Naive thymus-derived CD4-positive, alpha-beta T cell (primary cell): ENCODE results near the gene SLC19A1. TPM values are rescaled to one million over a fixed set of nuclear protein-coding genes. Genes with fewer than 3 reads are reported as not detected.

Experiments used
- ATAC-seq: fragments of 150-1000 bp; cut with Tn5 transposase; 2 replicates; pipeline ENCODE4 v1.10.0; 2021; ENCODE audit warnings: mild to moderate bottlenecking, moderate library complexity
- CTCF ChIA-PET: fragments of 350-600 bp; sonication (Branson Sonifier 250); formaldehyde crosslinking; loops from one replicate; lab custom pipeline; 2021; ENCODE audit warnings: antibody characterized with exemption; lab: Charles Lee
- POLR2A ChIA-PET: fragments of 350-600 bp; sonication (Branson Sonifier 250); formaldehyde crosslinking; loops from one replicate; lab custom pipeline; 2021; ENCODE audit warnings: antibody characterized with exemption, inconsistent platforms; lab: Charles Lee
- DNase-seq, 9 donors: peaks; one replicate each; pipeline versions ENCODE4 v3.0.0 to v3.0.0-alpha.2; 2020 to 2022; ENCODE audit warnings: mixed read lengths in 1 of 9
- H3K27ac ChIP-seq: one replicate; pipeline ENCODE4 v1.7.0; 2013; ENCODE audit warnings: mild to moderate bottlenecking, low read depth, low read length, moderate library complexity
- H3K27me3 ChIP-seq, 2 donors: one replicate each; pipeline ENCODE4 v1.7.0; 2013; ENCODE audit warnings: low read length in 2 of 2, mild to moderate bottlenecking in 2 of 2, moderate library complexity in 2 of 2; ENCODE audit not compliant: control insufficient read depth in 2 of 2, insufficient read depth in 2 of 2
- H3K36me3 ChIP-seq, 3 experiments: 1 replicate in 2 of 3; 2 replicates in 1 of 3; pipeline ENCODE4 v1.7.0; 2013; ENCODE audit warnings: low read length in 3 of 3, mild to moderate bottlenecking in 3 of 3, moderate library complexity in 1 of 3; ENCODE audit not compliant: insufficient read depth in 3 of 3, control insufficient read depth in 2 of 3
- H3K4me1 ChIP-seq, 2 donors: one replicate each; pipeline ENCODE4 v1.7.0; 2013; ENCODE audit warnings: low read length in 2 of 2, mild to moderate bottlenecking in 2 of 2, moderate library complexity in 1 of 2; ENCODE audit not compliant: control insufficient read depth in 2 of 2, insufficient read depth in 2 of 2
- H3K4me3 ChIP-seq: 2 replicates; pipeline ENCODE4 v1.7.0; 2013; ENCODE audit warnings: mild to moderate bottlenecking, low read length
- H3K9me3 ChIP-seq, 3 experiments: 1 replicate in 2 of 3; 2 replicates in 1 of 3; pipeline ENCODE4 v1.7.0; 2013; ENCODE audit warnings: low read length in 3 of 3; ENCODE audit not compliant: control insufficient read depth in 2 of 3
- H3K27ac Mint-ChIP-seq, 9 donors: one replicate each; pipeline ENCODE4 v1.8.0; 2020 to 2022; ENCODE audit warnings: mixed read lengths in 9 of 9, mild to moderate bottlenecking in 8 of 9, moderate library complexity in 5 of 9, inconsistent platforms in 2 of 9
- H3K27me3 Mint-ChIP-seq, 5 donors: one replicate each; pipeline ENCODE4 v1.8.0; 2021 to 2022; ENCODE audit warnings: mixed read lengths in 5 of 5, mild to moderate bottlenecking in 1 of 5
- H3K36me3 Mint-ChIP-seq, 5 donors: one replicate each; pipeline ENCODE4 v1.8.0; 2020 to 2022; ENCODE audit warnings: mixed read lengths in 5 of 5, mild to moderate bottlenecking in 3 of 5, inconsistent platforms in 1 of 5
- H3K4me1 Mint-ChIP-seq, 7 donors: one replicate each; pipeline ENCODE4 v1.8.0; 2020 to 2022; ENCODE audit warnings: mixed read lengths in 7 of 7, mild to moderate bottlenecking in 3 of 7, inconsistent platforms in 1 of 7
- H3K4me3 Mint-ChIP-seq, 10 donors: one replicate each; pipeline ENCODE4 v1.8.0; 2020 to 2022; ENCODE audit warnings: mild to moderate bottlenecking in 10 of 10, mixed read lengths in 10 of 10, moderate library complexity in 6 of 10, inconsistent platforms in 2 of 10
- H3K9me3 Mint-ChIP-seq, 11 donors: one replicate each; pipeline ENCODE4 v1.8.0; 2020 to 2022; ENCODE audit warnings: mixed read lengths in 11 of 11, mild to moderate bottlenecking in 4 of 11, inconsistent platforms in 1 of 11, moderate library complexity in 1 of 11
- intact Hi-C, 2 donors: fragments of 100-400 bp; cut with micrococcal nuclease; formaldehyde crosslinking; loops; one replicate each; pipeline ENCODE4 v1.15.1; 2023
- polyA plus RNA-seq, 2 donors: library from polyadenylated mRNA; unstranded; fragments of 300-500 nt; fragmentation: Illumina TruSeq; gene quantifications; one replicate each; pipeline ENCODE4 v1.2.3, GENCODE V29; 2021
- total RNA-seq, 6 experiments: library from RNA in 5 of 6; stranded (reverse) in 5 of 6; gene quantifications; 1 replicate in 5 of 6; 2 replicates in 1 of 6; pipeline ENCODE4 v1.2.3 and lab custom pipeline; 2021 to 2026

The SLC19A1 gene
- total and polyA plus RNA-seq, 7 experiments from 2014 or later = 10.5 to 49.1 (median 15.6) TPM

GRCh38 chr21:45465611-45466329, 76.5 kb downstream of the SLC19A1 start:
- Mint-ChIP-seq H3K4me3 (no peak overlapping the region), H3K27me3 (peaks cover 0 to 19% (median 6%) of the 10 kb centered on the region in 5 donors), H3K9me3 (peaks cover 0 to 21% (median 8%) of the 10 kb centered on the region in 11 donors), H3K27ac (no peak overlapping the region), H3K36me3 (peaks cover 0 to 9% (median 3%) of the 10 kb centered on the region in 5 donors), H3K4me1 (peaks cover 0 to 11% (median 9%) of the 10 kb centered on the region in 7 donors)
- no peaks in the 10 kb centered on the region for H3K36me3 ChIP-seq
- no peak overlapping the region for H3K27ac ChIP-seq
- DNase-seq (no peak), ATAC-seq (no peak)
- intact Hi-C loops = no loop called here
- H3K27me3 ChIP-seq = no peaks in the 10 kb centered on the region
- peaks cover 0 to 7% (median 0%) of the 10 kb centered on the region in 3 experiments for H3K9me3 ChIP-seq
- no peak overlapping the region for H3K4me3 ChIP-seq
- CTCF ChIA-PET = no interaction called here
- POLR2A ChIA-PET = no interaction called here
- peaks cover 0 to 3% of the 10 kb centered on the region in 2 donors for H3K4me1 ChIP-seq

- Histone ChIP-seq H3K4me3 (no peak overlapping the region), H3K27ac (no peak overlapping the region), H3K4me1 (no peaks in the 10 kb centered on the region), H3K36me3 (no peaks in the 10 kb centered on the region), H3K27me3 (no peaks in the 10 kb centered on the region), H3K9me3 (peaks cover 0 to 7% (median 0%) of the 10 kb centered on the region in 3 experiments)
- peaks cover 0 to 19% (median 6%) of the 10 kb centered on the region in 5 donors for H3K27me3 Mint-ChIP-seq
- DNase-seq (no peak), ATAC-seq (no peak)
- no peak overlapping the region for H3K27ac Mint-ChIP-seq
- peaks cover 0 to 9% (median 3%) of the 10 kb centered on the region in 5 donors for H3K36me3 Mint-ChIP-seq
- H3K9me3 Mint-ChIP-seq = peaks cover 0 to 21% (median 8%) of the 10 kb centered on the region in 11 donors
- intact Hi-C loops = no loop called here
- no peak overlapping the region for H3K4me3 Mint-ChIP-seq
- CTCF ChIA-PET = no interaction called here
- peaks cover 0 to 4% (median 3%) of the 10 kb centered on the region in 7 donors for H3K4me1 Mint-ChIP-seq
- POLR2A ChIA-PET = no interaction called here
Measured at GRCh38 chr21:45465105-45465504, 77.1 kb downstream of the SLC19A1 start.

- Mint-ChIP-seq H3K4me3 (no peak overlapping the region), H3K9me3 (peaks cover 0 to 21% (median 8%) of the 10 kb centered on the region in 11 donors), H3K4me1 (no peaks in the 10 kb centered on the region), H3K36me3 (peaks cover 0 to 9% (median 3%) of the 10 kb centered on the region in 5 donors), H3K27me3 (peaks cover 0 to 19% (median 6%) of the 10 kb centered on the region in 5 donors), H3K27ac (no peak overlapping the region)
- intact Hi-C loops = no loop called here
- POLR2A ChIA-PET = no interaction called here
- Histone ChIP-seq H3K27ac (no peak overlapping the region), H3K36me3 (no peaks in the 10 kb centered on the region), H3K4me3 (no peak overlapping the region), H3K9me3 (peaks cover 0 to 7% (median 0%) of the 10 kb centered on the region in 3 experiments), H3K27me3 (no peaks in the 10 kb centered on the region), H3K4me1 (no peaks in the 10 kb centered on the region)
- CTCF ChIA-PET = no interaction called here
- no peak for ATAC-seq
- DNase-seq = no peak
Measured at GRCh38 chr21:45464309-45464708, 77.9 kb downstream of the SLC19A1 start.

GRCh38 chr21:45463871-45464270, 78.4 kb downstream of the SLC19A1 start:
- ATAC-seq (no peak), DNase-seq (no peak)
- H3K27ac Mint-ChIP-seq = no peak overlapping the region
- H3K4me3 Mint-ChIP-seq = no peak overlapping the region
- Histone ChIP-seq H3K4me1 (no peaks in the 10 kb centered on the region), H3K4me3 (no peak overlapping the region), H3K9me3 (peaks cover 0 to 7% (median 0%) of the 10 kb centered on the region in 3 experiments), H3K27me3 (no peaks in the 10 kb centered on the region), H3K27ac (no peak overlapping the region), H3K36me3 (no peaks in the 10 kb centered on the region)
- H3K27me3 Mint-ChIP-seq = peaks cover 0 to 19% (median 6%) of the 10 kb centered on the region in 5 donors
- H3K4me1 Mint-ChIP-seq = no peaks in the 10 kb centered on the region
- POLR2A ChIA-PET = no interaction called here
- H3K36me3 Mint-ChIP-seq = peaks cover 0 to 9% (median 3%) of the 10 kb centered on the region in 5 donors
- peaks cover 0 to 21% (median 8%) of the 10 kb centered on the region in 11 donors for H3K9me3 Mint-ChIP-seq
- intact Hi-C loops = no loop called here
- CTCF ChIA-PET = no interaction called here

- Histone ChIP-seq H3K27me3 (no peaks in the 10 kb centered on the region), H3K27ac (no peak overlapping the region), H3K4me3 (no peak overlapping the region), H3K36me3 (no peaks in the 10 kb centered on the region), H3K4me1 (no peaks in the 10 kb centered on the region), H3K9me3 (peaks cover 0 to 7% (median 0%) of the 10 kb centered on the region in 3 experiments)
- ChIA-PET POLR2A (no interaction called here), CTCF (interaction anchor here (0.8 to 1.2 kb wide), 2 partner anchors 135 to 333 kb away, joined by 3 read pairs; no protein-coding TSS in a partner anchor)
- peaks cover 0 to 9% (median 3%) of the 10 kb centered on the region in 5 donors for H3K36me3 Mint-ChIP-seq
- H3K4me1 Mint-ChIP-seq = no peaks in the 10 kb centered on the region
- H3K4me3 Mint-ChIP-seq = no peak overlapping the region
- intact Hi-C loops = no loop called here
- peaks cover 0 to 21% (median 8%) of the 10 kb centered on the region in 11 donors for H3K9me3 Mint-ChIP-seq
- DNase-seq (no peak), ATAC-seq (no peak)
- H3K27me3 Mint-ChIP-seq = peaks cover 0 to 19% (median 6%) of the 10 kb centered on the region in 5 donors
- H3K27ac Mint-ChIP-seq = peak overlapping the region in 1 of 9 donors; percentile 47
Measured at GRCh38 chr21:45461806-45462341, 80.4 kb downstream of the SLC19A1 start.

- Mint-ChIP-seq H3K4me1 (no peaks in the 10 kb centered on the region), H3K36me3 (peaks cover 0 to 9% (median 3%) of the 10 kb centered on the region in 5 donors), H3K27ac (no peak overlapping the region), H3K27me3 (peaks cover 0 to 19% (median 6%) of the 10 kb centered on the region in 5 donors), H3K9me3 (peaks cover 0 to 21% (median 8%) of the 10 kb centered on the region in 11 donors), H3K4me3 (no peak overlapping the region)
- H3K27ac ChIP-seq = no peak overlapping the region
- no peaks in the 10 kb centered on the region for H3K27me3 ChIP-seq
- no peak for DNase-seq
- no peak for ATAC-seq
- ChIA-PET POLR2A (no interaction called here), CTCF (no interaction called here)
- no peaks in the 10 kb centered on the region for H3K36me3 ChIP-seq
- intact Hi-C loops = no loop called here
- H3K4me1 ChIP-seq = no peaks in the 10 kb centered on the region
- peaks cover 0 to 7% (median 0%) of the 10 kb centered on the region in 3 experiments for H3K9me3 ChIP-seq
- no peak overlapping the region for H3K4me3 ChIP-seq
Measured at GRCh38 chr21:45461369-45461750, 80.9 kb downstream of the SLC19A1 start.
